ENCODE results near the gene NUDT17.

The NUDT17 gene

GRCh38 chr1:145891587-145892485 lies 46.4 kb downstream of the NUDT17 start:
- DNase-seq: peak; percentile 42

GRCh38 chr1:145892486-145893087 lies 47.2 kb downstream of the NUDT17 start:
- no peak for DNase-seq

GRCh38 chr1:145893306-145894055 lies 48.1 kb downstream of the NUDT17 start:
- DNase-seq: no peak

GRCh38 chr1:145895471-145895870 lies 50.0 kb downstream of the NUDT17 start:
- DNase-seq: no peak

GRCh38 chr1:145897969-145898368 lies 52.5 kb downstream of the NUDT17 start:
- no peak for DNase-seq

Data from stimulated activated CD4-positive, alpha-beta T cell treated with anti-CD3 and anti-CD28 coated beads, Interleukin-12 subunit alpha, Interleukin-12 subunit beta, amount 100 ng/mL, for 4 hours (primary cell).